GM12801 (cell line): Measurements from ENCODE around the gene ARHGDIG.

Experiments
- CTCF ChIP-seq: IDR thresholded peaks from one replicate; pipeline ENCODE4 v1.5.1; 2011; ENCODE audit warnings: control low read depth; ENCODE audit not compliant: insufficient read length; ENCODE audit errors: extremely low read depth

ARHGDIG gene

DNA sequence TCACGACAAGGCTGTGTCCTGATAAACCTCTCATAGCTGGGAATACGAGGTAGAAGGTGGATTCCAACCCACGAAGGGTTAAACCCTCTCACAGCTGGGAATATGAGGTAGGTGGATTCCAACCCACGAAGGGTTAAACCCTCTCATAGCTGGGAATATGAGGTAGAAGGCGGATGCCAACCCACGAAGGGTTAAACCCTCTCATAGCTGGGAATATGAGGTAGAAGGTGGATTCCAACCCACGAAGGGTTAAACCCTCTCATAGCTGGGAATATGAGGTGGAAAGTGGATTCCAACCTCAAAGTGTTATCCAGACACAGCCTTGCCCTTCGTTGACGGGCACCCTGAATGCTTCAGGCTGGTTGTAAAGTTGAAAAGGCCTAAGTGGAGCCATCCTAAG, 41.1 kb downstream of the ARHGDIG start:
- no peak for TF ChIP-seq CTCF

GRCh38 chr16:322476-323143, 42.2 kb downstream of the ARHGDIG start:
- TF ChIP-seq CTCF = no peak

- no peak for TF ChIP-seq CTCF
These were observed 43.7 kb downstream of the ARHGDIG start for GRCh38 chr16:324201-324450.

DNA sequence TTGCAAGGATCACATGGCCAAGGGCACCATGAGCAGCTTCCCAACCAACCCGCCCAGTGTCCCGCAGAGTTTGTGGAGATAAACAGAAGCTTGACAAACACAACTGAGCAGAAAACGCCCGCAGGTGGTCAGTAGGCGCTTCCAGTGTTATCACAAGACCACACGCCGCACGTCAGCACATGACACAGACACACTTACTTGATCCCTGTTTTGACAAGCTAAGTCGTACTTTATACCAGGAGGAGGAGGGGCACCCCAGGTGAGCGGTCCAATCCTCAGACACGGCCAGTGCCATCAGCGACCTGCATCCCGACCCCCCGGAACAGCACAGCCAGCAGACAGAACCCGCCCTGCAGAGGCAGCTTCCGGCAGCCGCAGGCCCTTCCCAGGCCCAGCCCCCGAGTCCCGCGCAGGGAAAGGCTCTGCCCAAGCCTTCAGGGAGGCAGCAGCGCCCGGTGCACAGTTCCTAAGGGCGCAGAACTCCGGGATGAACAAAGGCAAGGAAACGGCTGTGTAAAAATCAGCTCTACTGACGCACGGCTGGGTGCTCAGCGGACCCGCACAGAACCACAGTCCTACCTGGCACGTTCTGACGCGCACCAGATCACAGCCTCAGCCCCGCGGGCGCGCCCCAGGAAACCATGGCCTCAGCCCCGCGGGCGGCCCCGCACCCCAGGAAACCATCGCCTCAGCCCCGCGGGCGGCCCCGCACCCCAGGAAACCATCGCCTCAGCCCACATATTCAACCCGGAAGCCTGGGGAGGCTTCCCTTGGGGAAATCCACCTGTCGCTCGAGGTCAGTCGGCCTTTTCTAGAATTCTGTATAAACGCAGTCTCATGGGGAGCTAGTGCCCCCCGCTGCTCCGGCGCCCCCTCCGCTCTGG, 44.3 kb downstream of the ARHGDIG start:
- no peak for TF ChIP-seq CTCF

DNA sequence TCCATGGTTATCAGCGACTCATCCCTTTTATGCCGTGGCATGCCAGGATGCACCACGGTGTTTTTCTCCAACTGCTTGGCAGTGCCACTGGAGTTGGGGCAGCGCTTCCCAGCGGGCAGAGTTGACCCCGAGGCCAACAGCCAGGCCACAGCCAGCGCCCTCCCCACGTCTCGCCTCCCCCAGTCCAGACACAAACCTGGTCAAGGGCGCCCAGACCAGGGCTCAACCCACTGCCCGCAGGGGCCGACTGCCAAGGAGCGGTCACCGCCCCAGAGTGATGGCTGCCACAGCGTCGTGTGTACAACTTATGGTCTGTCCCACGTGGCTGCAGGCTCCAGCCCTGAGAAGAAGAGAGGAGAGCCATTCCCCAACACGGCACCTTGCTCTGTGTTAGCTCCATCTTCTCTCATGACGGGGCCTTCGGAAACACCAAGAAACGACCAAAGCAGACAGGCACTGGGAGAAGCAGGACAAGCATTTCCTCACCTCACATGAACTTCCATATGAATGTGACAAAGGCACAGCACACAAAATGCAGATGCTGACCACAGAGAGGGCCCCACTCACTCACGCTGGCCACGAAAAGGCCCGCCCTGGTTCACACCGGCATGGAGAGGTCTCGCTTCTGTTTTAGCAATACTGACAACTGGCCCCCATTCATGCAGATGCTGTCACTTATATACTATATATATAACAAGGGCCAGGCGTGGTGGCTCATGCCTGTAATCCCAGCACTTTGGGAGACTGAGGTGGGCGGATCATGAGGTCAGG, 45.2 kb downstream of the ARHGDIG start:
- TF ChIP-seq CTCF = no peak

GRCh38 chr16:330741-331140, 50.4 kb downstream of the ARHGDIG start:
- no peak for TF ChIP-seq CTCF
